IMR-90 (cell line): Measurements from ENCODE around the gene C18orf32. TPM values are rescaled to one million over a fixed set of nuclear protein-coding genes. Genes with fewer than 3 reads are reported as not detected.
A peak's percentile ranks its signal among the peaks of the same experiment; 100 is the strongest.

ENCODE experiments used
- ATAC-seq: fragments of 200-7000 bp; cut with Tn5 transposase; 2 replicates; pipeline ENCODE4 v1.9.1; 2020; ENCODE audit warnings: low read depth, mild to moderate bottlenecking, moderate library complexity
- BruUV-seq: library from RNA; stranded (reverse); fragments of 400-500 nt; replicated peaks from 2 replicates; lab custom pipeline; 2021; lab: Mats Ljungman, UMichigan
- CTCF ChIA-PET: fragments of 300-600 bp; formaldehyde crosslinking; extraction: SDS; loops from one replicate; lab custom pipeline; 2021; ENCODE audit warnings: antibody characterized with exemption; lab: Yijun Ruan, JAX
- POLR2A ChIA-PET: fragments of 300-600 bp; sonication (Branson Sonifier 250); formaldehyde crosslinking; loops from one replicate; lab custom pipeline; 2022; ENCODE audit warnings: antibody characterized with exemption; ENCODE audit not compliant: unreplicated experiment; lab: Charles Lee
- DNase-seq: peaks from one replicate; pipeline ENCODE4 v3.0.0; 2013
- H2AFZ ChIP-seq: replicated peaks from 2 replicates; pipeline ENCODE3; 2013; ENCODE audit warnings: low read length, mild to moderate bottlenecking; ENCODE audit not compliant: poor library complexity
- H2AK5ac ChIP-seq: 2 replicates; pipeline ENCODE4 v1.6.1; 2013; ENCODE audit warnings: low read depth, low read length, inconsistent platforms
- H2AK9ac ChIP-seq: replicated peaks from 2 replicates; pipeline ENCODE3; 2013; ENCODE audit warnings: mild to moderate bottlenecking, low read depth, low read length, moderate library complexity; ENCODE audit not compliant: poor library complexity
- H2BK120ac ChIP-seq: 2 replicates; pipeline ENCODE4 v1.6.1; 2013; ENCODE audit warnings: low read depth, low read length, inconsistent platforms
- H2BK15ac ChIP-seq: 3 replicates; pipeline ENCODE4 v1.6.1; 2013; ENCODE audit warnings: low read depth, low read length, inconsistent platforms
- H2BK20ac ChIP-seq: 2 replicates; pipeline ENCODE4 v1.6.1; 2013; ENCODE audit warnings: low read depth, mild to moderate bottlenecking, inconsistent platforms, low read length, moderate library complexity
- H2BK5ac ChIP-seq: 2 replicates; pipeline ENCODE4 v1.6.1; 2013; ENCODE audit warnings: mild to moderate bottlenecking, low read depth, low read length, inconsistent platforms; ENCODE audit not compliant: poor library complexity, severe bottlenecking
- H3K14ac ChIP-seq: replicated peaks from 2 replicates; pipeline ENCODE4 v1.6.1; 2013; ENCODE audit warnings: low read depth, low read length, inconsistent platforms
- H3K18ac ChIP-seq: 2 replicates; pipeline ENCODE4 v1.6.1; 2013; ENCODE audit warnings: low read depth, low read length, control low read depth
- H3K23ac ChIP-seq: 2 replicates; pipeline ENCODE4 v1.6.1; 2013; ENCODE audit warnings: low read depth, low read length, inconsistent platforms
- H3K27ac ChIP-seq: 2 replicates; pipeline ENCODE4 v1.5.1; 2013; ENCODE audit warnings: mild to moderate bottlenecking, control low read depth, low read length; ENCODE audit not compliant: insufficient read depth
- H3K27me3 ChIP-seq: 2 replicates; pipeline ENCODE4 v1.6.1; 2013; ENCODE audit warnings: low read length; ENCODE audit not compliant: control insufficient read depth, insufficient read depth
- H3K36me3 ChIP-seq: 2 replicates; pipeline ENCODE4 v1.6.1; 2013; ENCODE audit warnings: low read length, mixed read lengths; ENCODE audit not compliant: control insufficient read depth, insufficient read depth
- H3K4ac ChIP-seq: 2 replicates; pipeline ENCODE4 v1.6.1; 2013; ENCODE audit warnings: low read depth, low read length, inconsistent platforms
- H3K4me1 ChIP-seq: 2 replicates; pipeline ENCODE4 v1.6.1; 2013; ENCODE audit warnings: low read length, mixed read lengths; ENCODE audit not compliant: control insufficient read depth, insufficient read depth
- H3K4me2 ChIP-seq: 2 replicates; pipeline ENCODE4 v1.6.1; 2013; ENCODE audit warnings: low read depth, mild to moderate bottlenecking, control low read depth, low read length, moderate library complexity
- H3K4me3 ChIP-seq: 2 replicates; pipeline ENCODE4 v1.5.1; 2013; ENCODE audit warnings: low read depth, mild to moderate bottlenecking, control low read depth, low read length, moderate library complexity; ENCODE audit not compliant: insufficient read depth
- H3K56ac ChIP-seq: 2 replicates; pipeline ENCODE4 v1.6.1; 2013; ENCODE audit warnings: low read length, inconsistent platforms; ENCODE audit not compliant: insufficient read depth; ENCODE audit errors: extremely low read depth
- H3K79me1 ChIP-seq, 2 experiments: 2 replicates each; pipeline ENCODE4 v1.6.1; 2013; ENCODE audit warnings: low read length in 2 of 2, inconsistent platforms in 1 of 2, low read depth in 1 of 2
- H3K9ac ChIP-seq: 2 replicates; pipeline ENCODE4 v1.6.1; 2013; ENCODE audit warnings: low read depth, low read length, control low read depth
- H3K9me1 ChIP-seq: 2 replicates; pipeline ENCODE4 v1.6.1; 2013; ENCODE audit warnings: low read length, inconsistent platforms; ENCODE audit not compliant: insufficient read depth
- H3K9me3 ChIP-seq: 2 replicates; pipeline ENCODE4 v1.6.1; 2013; ENCODE audit warnings: low read length; ENCODE audit not compliant: control insufficient read depth, insufficient read depth
- H4K20me1 ChIP-seq: 2 replicates; pipeline ENCODE4 v1.6.1; 2013; ENCODE audit warnings: low read length, inconsistent platforms; ENCODE audit not compliant: insufficient read depth
- H4K5ac ChIP-seq: 2 replicates; pipeline ENCODE4 v1.6.1; 2013; ENCODE audit warnings: mild to moderate bottlenecking, low read depth, low read length, control low read depth
- H4K8ac ChIP-seq, 2 experiments: 2 replicates each; pipeline ENCODE4 v1.6.1; 2013; ENCODE audit warnings: low read depth in 2 of 2, low read length in 2 of 2, control low read depth in 1 of 2, inconsistent platforms in 1 of 2
- H4K91ac ChIP-seq: 2 replicates; pipeline ENCODE4 v1.6.1; 2013; ENCODE audit warnings: low read depth, low read length, inconsistent platforms; ENCODE audit not compliant: insufficient read depth
- CTCF ChIP-seq: conservative IDR thresholded peaks from 2 replicates; pipeline ENCODE4 v1.5.1; 2012; ENCODE audit warnings: mild to moderate bottlenecking, low read depth, low read length, improper control_type of control experiment
- MAZ ChIP-seq: IDR thresholded peaks from 2 replicates; pipeline ENCODE4 v1.6.1; 2012; ENCODE audit warnings: low read depth, mild to moderate bottlenecking, low read length, improper control_type of control experiment, moderate library complexity, borderline replicate concordance
- WGBS, 2 experiments: methylation state at CpG; one replicate each; pipeline versions ENCODE4 v1.1.5 to v1.1.7; 2013; ENCODE audit warnings: missing lambda C conversion rate in 2 of 2; ENCODE audit not compliant: insufficient read length in 1 of 2; ENCODE audit errors: extremely low coverage in 2 of 2; 5-methylcytosine and 5-hydroxymethylcytosine counted together
- dilution Hi-C: fragments of 300-500 bp; cut with HindIII; formaldehyde crosslinking; loops from one replicate; pipeline ENCODE4 v1.14.3; 2018; ENCODE audit warnings: low sequenced_read_pairs; ENCODE audit not compliant: unreplicated experiment
- in situ Hi-C: fragments of 300-500 bp; cut with MboI; formaldehyde crosslinking; loops from 3 replicates; pipeline ENCODE4 v1.14.3; 2019; ENCODE audit warnings: low sequenced_read_pairs, inconsistent platforms, mixed read lengths
- intact Hi-C: fragments of 100-400 bp; cut with micrococcal nuclease; formaldehyde crosslinking; loops from 2 replicates; pipeline ENCODE4 v1.10.0; 2022
- polyA plus RNA-seq, 3 experiments: library from polyadenylated mRNA; depleted of rRNA; stranded (reverse); fragments of >200 nt; gene quantifications; 2 replicates each; pipeline ENCODE4 v1.2.3, GENCODE V29; 2012; ENCODE audit warnings: low replicate concordance in 1 of 3
- total RNA-seq: library from RNA; depleted of rRNA; stranded (reverse); fragments of >200 nt; gene quantifications from 2 replicates; pipeline ENCODE4 v1.2.3, GENCODE V29; 2012

Gene C18orf32
- total and polyA plus RNA-seq, 2 of the 4 experiments (the other 2 are of a cell fraction) = 3.6 to 21.4 TPM

GRCh38 chr18:49459404-49460171 is 27.4 kb downstream of the C18orf32 start:
- peaks cover 5% of the 10 kb centered on the region; the same call in 1 of the 2 replicates for H3K9me1 ChIP-seq
- in situ Hi-C loops (no loop called here), dilution Hi-C loops (no loop called here), intact Hi-C loops (no loop called here)
- H2BK5ac ChIP-seq = no peak overlapping the region
- H3K4me3 ChIP-seq = peak overlapping the region; percentile 86
- ChIA-PET CTCF (no interaction called here), POLR2A (interaction anchor here (0.6 kb wide), 2 partner anchors 20 to 508 kb away, joined by 3 to 7 read pairs; no protein-coding TSS in a partner anchor)
- no peak overlapping the region for H4K5ac ChIP-seq
- H4K8ac ChIP-seq = peak overlapping the region; percentile 24 to 80; a peak in 2 of 4 replicates
- peaks cover 3% of the 10 kb centered on the region; the same call in 1 of the 2 replicates for H4K20me1 ChIP-seq
- no peak overlapping the region for H2BK20ac ChIP-seq
- H3K27ac ChIP-seq = peak overlapping the region; percentile 59; the same call in 1 of the 2 replicates
- DNase-seq (peak; percentile 12), ATAC-seq (peak; percentile 56)
- H3K18ac ChIP-seq = no peak overlapping the region
- no peaks in the 10 kb centered on the region for H3K27me3 ChIP-seq
- peak overlapping the region; percentile 68; the same call in 1 of the 2 replicates for H3K23ac ChIP-seq
- H2AK9ac ChIP-seq = peak overlapping the region; percentile 92
- no TSS peak for BruUV-seq
- H3K4me1 ChIP-seq = peaks cover 3% of the 10 kb centered on the region
- peak overlapping the region; percentile 70 for H3K9ac ChIP-seq
- WGBS, 2 experiments = 53% methylated on average over 5 of the region's 16 CpGs; no CpG with 5 or more reads in 1 of the 2 experiments
- peaks cover 29 to 50% of the 10 kb centered on the region in 2 experiments; a peak in 3 of 4 replicates for H3K79me1 ChIP-seq
- H2AK5ac ChIP-seq = peak overlapping the region; percentile 71; the same call in 1 of the 2 replicates
- TF ChIP-seq CTCF = no peak
- TF ChIP-seq MAZ = no peak
- no peaks in the 10 kb centered on the region for H3K9me3 ChIP-seq
- H3K4ac ChIP-seq = peak overlapping the region; percentile 69
- H2BK120ac ChIP-seq = no peak overlapping the region
- no peak overlapping the region for H2BK15ac ChIP-seq
- H3K4me2 ChIP-seq = peak overlapping the region; percentile 95
- no peaks in the 10 kb centered on the region for H3K36me3 ChIP-seq
- no peak overlapping the region for H3K56ac ChIP-seq
- H3K14ac ChIP-seq = peak overlapping the region; percentile 83
- no peak overlapping the region for H4K91ac ChIP-seq
- H2AFZ ChIP-seq = peak overlapping the region; percentile 99
